HG03196 (cell line): Measurements from ENCODE around the gene GNAZ.

Experiments
- ATAC-seq: cut with Tn5 transposase; IDR thresholded peaks from one replicate; pipeline ENCODE4 v1.9.1; 2021; ENCODE audit not compliant: unreplicated experiment

Gene GNAZ

DNA sequence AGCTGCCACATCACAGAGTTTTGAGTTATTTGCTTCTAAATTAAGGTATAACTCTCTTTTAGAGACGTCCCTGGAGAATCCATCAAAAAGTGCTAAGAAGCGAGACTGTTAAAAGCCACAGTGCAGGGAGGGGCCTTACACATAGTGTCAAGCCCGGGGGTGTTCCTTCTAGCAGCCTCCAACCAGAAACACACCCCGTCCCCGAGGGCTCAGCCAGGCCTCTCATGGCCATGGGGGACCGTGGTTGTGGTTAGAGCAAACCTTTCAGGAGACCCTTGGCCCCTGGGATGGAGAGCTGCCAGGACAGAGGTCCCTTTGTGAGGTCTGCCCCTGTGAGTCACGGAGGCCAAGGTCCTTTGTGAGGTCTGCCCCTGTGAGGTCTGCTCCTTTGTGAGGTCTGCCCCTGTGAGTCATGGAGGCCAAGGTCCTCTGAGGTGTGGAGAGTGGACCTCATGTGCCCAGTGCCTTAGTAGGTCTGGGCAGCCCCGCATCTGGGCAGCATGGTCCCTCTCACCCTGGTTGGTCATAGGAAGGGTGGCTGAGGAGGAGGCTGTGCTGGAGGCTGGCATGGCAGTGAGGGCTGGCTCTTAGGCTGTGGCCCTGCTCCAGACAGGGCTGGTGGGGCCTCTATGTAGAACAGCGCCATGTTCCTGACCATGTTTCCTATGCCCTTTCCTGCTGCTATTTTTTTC lies 5.4 kb downstream of the GNAZ start:
- no peak for ATAC-seq

DNA sequence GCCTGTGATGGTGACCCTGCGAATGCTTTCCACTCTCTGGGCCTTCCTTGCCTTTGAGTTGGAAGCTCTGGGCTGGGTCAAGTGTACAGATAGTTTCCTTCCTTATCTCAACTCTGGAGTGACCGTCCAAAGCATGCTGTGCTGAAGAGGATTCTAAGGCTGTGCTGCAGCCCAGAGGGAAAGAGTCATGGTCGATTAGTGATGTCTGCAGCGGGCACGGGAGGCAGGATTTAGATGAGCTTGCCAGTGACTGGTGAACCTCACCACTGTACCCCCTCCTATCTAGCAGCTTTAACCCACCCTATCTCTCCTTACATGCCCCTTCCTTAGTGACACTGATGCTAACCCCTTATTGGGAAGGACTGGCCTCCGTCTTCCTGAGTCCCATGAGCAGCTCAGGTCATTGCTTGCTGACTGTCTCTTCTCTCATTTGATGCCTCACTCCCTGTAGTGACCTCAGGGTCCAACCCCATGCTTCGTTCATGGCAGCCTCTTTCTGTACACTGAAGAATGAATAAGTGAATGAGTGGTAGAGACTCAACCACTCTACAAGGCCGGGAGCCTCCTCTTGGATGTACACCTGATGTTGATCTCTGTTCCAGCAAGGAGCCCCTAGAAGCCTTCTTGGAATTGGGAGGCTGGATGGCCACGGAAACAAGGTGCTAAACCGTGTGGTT lies 6.7 kb downstream of the GNAZ start:
- ATAC-seq: no peak

DNA sequence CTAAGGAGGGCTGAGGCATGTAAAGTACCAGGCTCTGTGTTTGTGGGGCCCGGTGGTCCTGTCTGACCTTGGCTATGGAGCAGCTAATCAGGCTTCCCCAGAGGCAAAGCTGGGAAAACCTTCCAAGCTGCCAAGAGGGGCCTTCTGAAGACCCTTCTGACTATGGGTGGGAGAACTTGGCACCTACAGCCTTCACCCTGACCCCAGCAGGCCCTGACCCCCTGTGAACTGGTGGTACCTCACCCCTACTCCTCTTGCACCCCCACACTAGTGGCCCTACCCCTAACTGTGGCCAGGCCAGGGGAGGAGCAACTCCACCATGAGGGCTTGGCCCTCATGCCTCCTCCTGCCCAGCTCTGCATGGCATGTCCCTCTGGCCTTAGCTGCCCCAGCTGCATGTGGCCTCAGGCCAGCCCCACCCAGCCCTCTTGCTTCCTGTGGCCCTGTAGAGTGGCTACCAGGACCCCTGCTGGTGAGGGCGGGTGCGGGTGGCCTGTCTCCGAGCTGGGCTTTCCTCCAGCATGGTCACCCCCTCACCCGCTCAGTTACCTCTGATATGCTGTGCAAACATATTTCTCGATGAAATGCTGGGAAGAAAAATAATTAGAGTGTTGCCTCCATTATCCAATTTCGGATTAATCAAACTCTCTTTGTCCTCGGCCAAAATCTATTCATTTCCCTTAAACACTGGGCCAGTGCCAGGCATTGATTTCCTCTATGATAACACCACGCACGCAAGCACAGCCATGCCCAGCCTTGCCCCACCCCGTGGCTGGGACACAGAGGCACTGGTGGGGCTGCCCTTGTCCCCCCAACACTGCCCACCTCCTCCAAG lies 7.5 kb downstream of the GNAZ start:
- ATAC-seq: no peak

DNA sequence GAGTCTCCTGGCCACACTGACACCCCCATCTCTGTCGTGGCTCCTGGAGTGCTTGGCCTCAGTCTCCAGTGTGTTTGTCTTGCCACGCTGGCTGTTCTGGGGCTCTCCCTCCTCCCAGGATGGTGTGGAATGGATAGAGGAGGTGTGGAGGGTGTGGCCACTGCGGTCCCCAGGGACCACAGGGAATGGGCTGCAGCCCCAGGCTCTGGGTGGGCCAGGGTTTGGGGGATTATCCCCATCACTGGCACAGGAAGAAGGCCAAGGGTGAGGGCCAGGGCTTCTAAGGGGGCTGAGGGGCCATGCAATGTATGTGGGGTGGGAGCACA lies 8.1 kb downstream of the GNAZ start:
- no peak for ATAC-seq

DNA sequence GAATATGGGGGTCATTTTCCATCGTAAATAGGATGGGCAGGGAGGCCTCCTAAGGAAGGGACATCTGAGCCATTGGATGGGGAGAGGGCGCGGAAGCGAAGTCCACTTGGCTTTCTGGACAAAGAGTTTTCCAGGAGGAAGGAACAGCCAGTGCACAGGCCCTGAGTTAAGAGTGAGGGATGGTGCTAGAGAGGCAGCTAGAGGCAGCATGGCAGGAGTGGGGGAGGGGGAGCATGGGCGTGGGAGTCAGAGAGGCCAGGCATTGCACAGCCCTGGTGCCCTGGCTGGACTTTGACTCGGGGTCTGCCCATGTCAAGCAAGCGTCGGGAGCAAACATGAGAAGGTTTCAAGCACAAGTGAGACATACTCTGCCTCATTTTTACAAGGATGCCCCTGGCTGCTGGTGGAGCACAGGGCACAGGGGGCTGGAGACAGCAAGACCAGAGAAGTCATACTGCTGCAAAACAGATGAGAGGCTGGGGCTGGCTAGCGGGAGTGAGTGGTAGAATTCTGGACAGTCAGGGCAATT lies 9.0 kb downstream of the GNAZ start:
- ATAC-seq: no peak

DNA sequence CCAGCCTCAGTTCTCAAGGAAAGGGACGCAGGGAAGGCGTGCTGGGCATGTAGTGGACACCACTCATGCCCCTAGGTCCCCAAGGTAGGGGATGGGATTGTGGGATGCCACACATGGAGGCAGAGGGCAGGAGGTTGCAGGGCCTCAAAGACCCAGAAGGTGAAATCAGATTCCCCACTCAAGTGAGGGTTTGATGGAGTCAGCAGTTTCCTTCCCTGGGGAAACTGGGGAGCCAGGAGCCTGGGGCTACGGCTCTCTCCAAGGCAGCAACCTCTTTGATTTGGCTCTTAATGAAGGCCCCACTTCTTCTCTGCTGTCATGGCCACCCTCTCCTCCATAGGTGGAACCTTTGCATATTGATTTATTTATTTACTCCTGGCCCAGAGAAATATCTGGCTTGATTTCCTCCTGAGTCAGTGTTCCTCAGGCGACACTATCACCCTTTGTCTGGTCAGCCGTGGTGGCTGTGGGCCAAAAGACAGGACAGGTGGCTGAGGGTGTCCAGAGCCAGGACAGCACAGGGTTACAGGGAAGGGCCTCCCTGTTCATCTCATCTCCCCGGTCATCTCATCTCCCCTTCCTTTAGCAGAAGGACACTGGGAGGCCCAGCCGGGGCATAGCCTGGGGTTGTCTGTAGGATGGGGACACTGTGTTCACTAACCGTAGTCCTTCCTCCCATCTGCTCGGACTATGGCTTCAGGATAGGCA lies 9.6 kb downstream of the GNAZ start:
- no peak for ATAC-seq

DNA sequence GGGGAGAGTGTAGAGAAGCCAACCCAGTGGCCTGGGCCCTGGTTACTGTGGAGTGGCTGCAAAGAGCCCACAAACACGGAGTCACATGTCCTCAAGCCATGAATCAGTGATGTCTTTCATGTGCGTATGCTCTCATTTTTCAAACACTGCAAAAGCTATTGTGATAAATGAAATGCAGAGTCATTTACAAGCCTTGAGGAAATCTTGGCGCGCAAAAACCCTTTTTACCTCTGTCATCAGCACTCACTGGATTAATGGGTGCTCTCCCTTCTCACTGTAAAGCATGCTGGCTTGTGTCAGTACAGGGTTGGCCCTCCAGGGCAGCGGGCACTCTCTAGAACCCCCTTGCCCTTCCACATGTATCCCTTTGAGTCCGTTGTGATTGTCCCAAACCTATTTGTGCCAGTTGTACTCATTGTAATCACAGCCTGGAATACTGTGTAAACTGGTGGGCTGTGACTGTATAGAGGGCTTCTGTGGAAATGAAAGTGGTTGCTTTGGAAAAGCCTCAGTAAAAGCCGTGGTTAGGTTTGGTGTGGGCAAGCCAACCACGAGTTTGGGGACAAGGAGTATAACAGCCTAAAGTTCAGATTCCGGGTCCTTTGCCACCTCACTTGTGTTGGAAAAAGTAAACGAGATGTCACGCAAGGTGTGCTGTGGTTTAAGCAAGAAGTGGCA lies 10.4 kb downstream of the GNAZ start:
- ATAC-seq: no peak

DNA sequence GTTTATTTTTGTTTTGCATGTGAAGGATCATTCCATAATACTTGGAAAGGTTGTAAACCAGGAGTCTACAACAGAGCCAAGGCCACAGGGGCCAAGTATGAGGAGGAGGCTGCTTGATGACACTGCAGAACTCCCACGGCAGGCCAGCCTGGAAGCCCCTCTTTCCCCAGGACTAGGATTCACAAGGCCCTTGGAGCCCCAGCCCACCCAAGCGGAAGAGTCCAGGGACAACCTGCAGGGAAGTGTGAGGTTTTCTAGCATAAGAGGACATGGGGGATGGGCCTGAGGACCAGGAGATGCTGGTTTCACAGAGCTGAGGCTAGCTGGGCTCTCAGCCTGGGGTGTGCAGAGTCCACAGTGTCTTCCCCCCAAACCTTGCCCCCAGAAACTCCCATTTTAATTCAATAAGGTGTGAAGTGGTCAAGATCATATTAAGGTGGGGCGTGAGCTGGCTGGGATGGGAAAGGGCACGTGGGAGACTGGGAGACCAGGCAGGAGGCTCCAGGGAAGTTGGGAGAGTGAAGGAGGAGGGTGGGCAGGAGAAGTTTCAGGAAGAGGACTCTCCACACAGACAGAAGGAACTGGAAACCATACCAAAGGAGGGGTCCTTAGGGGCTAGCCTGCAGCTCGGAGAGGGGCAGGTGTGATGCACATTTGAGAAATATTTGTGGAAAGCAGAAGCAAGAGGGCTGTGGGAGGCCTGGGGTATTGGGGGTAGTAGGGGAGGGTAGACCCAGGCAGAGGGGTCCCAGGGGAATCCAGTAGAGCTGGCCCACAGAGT lies 12.4 kb downstream of the GNAZ start:
- ATAC-seq: no peak

DNA sequence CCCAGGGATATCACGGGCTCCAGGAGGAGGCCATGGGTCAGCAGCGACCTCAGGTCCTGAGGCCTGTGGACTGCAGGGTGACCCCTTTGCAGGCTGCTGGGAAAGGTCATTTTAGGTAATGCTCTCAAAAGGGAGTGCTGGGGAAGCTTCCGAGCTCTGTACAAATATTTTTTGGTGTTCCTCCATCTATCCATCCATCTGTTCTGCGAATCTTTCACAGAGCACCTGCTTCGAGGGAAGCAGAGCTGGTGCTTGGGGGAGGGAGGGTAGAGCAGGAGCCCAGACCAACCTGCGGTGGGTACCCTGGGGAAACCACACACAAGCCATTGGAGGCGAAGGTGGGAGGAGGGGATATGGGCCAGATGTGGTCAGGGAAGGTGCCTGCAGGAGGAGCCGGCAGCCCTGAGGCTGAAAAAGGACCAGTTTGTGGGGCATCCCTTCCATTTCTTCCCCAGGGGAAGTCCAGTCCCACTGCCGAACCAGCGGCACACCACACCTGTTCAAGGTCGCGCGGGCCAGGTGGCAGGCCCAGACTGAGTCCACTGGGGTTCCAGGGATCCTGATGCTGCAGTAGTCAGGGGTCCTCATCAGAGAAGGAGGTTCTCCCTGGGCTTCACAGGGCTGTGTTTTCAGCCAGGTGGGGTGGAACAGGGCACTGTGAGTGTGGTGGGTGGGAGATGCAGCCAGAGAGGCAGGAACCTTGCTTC lies 13.1 kb downstream of the GNAZ start:
- no peak for ATAC-seq

DNA sequence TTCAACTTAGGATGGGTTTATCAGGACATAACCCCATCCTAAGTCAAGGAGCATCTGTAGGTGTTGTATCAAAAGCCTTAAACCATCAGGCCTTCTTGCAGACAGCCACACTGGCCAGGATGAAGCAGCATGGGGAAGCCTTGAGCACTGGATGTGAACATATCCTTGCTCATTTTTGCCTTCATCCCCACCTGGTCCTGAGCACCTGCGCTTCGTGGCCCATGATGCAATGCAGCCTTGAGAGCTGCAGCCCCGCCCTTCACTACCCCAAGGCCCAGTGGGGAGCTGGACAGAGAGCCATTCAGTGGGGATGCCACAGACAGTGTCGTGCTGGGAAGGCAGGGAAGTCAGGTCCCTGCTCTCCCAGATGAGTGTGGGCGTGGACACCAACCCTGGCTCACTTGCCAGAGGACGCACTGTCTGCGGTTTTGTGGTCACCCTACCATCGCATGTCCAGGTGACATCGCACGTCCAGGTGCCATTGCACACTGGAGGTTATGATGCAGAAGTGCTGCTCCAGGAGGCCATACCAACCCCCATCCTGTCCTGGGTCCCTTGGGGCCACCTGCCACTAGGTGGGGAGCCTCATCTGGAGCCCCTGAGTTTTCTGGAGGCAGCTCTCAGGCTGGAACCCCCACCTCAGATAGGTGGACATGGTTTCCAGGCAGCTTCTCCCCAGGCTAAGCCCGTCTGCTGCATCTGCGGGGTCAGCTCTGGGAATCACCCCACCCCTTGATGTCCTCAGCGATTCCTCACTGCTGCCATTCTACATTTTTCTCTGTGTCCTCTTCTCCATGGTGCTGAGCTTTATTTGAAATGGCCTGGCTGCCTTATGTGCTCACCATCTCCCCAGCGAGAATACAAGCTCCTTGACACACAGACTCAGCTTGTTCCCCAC lies 14.4 kb downstream of the GNAZ start:
- ATAC-seq: no peak

DNA sequence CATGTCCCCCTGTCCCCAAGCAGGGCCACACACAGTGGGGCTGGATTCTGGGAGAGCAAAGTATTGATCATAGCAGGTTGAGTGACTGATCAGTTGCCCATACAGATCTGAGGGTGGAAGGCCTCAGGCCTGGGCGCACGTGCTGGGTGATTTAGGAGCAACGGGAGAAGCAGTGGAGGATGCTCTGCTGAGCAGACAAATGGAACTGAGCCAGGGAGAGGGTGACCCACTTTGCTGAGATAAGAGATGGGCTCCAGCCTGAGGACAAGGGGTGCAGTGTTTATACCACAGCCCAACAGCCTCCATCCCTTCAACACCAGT lies 15.0 kb downstream of the GNAZ start:
- no peak for ATAC-seq

DNA sequence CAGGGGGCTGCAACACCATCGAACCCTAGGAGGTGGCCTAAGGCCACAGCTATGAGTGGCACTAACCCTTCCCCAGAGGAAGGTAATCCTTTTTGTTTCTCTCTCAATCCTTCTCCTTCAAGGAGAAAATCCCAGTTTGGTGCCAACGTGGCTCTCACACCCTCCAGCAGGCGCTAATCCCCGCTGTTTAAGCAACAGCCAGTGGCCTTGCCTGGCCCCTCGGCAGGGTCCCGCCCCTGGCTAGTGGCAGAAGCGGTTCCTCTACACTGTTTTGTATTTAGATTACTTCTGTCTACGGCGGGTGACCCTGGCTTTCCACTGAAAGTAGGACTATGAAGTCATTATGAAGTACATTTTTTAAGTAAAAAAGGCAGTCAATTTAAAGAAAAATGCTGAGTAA lies 15.5 kb downstream of the GNAZ start:
- ATAC-seq: no peak

DNA sequence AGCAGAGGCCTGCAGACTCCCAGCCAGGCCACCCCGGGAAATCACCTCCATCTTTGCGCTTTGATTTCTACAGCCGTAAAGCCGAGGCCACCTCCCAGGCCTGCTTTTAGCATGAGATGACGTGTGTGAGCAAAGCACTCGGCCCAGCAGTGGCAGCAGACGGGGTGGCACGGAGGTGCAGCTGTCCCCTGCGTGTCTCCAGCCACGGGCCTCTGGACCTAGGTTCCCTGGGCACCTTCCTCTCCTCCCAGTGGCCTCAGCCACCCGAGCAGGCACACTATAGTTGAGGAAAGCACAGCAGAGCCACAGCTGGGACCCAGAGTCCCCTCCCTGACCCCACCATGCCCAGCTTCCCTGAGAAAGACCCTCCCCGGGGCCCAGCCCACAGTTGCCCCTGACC lies 15.9 kb downstream of the GNAZ start:
- ATAC-seq: no peak

DNA sequence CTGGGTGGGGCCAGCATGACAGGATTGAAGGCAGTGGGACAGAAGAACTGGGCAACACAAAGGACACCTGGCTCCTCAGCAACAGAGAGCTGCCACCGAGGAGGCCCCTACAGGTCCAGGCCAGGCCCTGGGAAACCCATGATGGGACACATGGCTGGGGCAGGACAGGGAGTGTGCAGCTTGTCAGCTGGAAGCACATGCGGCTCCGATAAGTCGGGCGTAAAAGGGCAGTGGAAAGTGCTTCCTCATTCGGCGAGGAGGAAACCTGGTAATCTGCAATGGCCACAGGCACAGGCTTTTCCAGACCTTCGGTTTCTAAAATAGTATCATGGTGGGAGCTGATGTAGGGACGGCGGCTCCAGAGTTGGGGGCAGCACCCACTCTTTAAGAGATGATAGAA lies 16.5 kb downstream of the GNAZ start:
- no peak for ATAC-seq

DNA sequence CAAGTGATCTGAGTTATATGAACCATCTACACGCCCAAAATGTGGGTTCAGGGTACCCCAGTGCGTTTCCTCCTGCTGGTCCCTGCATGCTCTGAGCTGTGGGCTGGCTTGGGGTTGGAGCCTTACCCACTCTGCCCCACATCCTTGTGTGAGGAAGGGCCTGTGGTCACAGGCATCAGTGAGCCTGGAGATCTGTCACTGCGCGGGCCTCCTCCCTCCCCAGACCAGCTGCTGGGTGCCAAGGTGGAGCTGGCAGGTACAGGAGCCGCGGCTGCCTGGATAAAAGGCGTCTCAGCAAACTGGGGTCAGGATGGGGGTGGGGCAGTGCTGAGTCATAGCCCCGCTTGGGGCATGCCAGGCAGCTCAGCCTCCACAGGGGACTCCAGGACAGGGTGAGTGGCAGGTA lies 17.9 kb downstream of the GNAZ start:
- ATAC-seq: no peak

DNA sequence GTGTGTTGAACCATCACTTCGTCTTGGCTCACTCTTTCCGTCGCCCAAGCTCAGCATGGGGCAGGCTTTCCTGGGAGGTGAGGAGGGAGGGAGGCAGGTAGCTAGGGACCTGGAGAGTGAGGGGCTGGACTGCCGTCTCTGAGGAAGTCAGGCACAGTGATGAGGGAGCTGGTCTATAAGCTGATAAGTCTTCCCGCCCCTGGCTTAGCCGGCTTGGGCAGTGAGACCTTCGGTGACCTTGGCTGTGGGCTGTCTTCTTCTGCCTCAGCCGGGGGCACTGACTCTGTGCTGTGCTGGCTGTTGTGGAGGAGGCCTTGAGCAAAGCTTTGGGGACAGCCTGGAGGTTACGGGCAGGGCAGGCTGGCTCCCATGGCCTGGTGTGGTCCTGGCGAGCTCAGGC lies 18.7 kb downstream of the GNAZ start:
- ATAC-seq: no peak

DNA sequence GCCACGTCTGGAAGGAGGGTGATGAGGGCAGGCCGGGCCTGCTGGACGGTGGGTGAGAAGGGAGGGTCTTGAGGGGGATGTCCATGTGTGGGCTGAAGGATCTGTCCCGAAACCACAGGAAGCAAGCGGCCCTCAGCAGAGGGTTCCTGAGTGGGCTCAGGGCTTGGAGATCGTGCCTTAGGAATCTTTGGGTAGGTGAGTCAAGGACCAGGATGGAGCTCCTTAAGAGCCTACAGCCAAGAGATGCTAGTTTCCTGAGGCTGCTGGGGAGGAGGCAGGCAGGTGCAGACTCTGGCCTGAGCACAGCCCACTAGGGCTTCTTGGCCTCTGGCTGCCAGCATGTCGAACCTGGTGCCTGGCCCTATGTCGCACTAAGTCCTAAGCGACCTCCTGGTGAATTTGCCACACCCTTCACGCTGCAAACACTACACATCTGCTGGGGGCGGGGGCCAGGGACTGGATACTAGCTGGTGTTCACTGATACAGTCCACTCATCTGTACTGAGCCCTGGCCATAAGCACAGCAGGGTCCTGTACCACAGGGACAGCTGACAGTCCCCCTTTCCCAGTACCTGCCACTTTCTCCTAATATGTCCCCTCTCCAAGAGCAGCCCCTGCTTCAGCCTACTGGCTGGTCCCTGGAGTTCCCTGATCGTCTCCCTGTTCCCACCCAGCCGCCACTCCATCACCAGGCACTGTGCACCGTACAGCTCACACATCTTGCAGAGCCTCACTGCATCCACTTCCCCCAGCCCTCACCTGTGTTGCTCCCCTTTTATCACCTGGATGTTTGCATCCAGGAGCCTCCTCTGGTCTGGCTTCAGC lies 19.5 kb downstream of the GNAZ start:
- no peak for ATAC-seq

DNA sequence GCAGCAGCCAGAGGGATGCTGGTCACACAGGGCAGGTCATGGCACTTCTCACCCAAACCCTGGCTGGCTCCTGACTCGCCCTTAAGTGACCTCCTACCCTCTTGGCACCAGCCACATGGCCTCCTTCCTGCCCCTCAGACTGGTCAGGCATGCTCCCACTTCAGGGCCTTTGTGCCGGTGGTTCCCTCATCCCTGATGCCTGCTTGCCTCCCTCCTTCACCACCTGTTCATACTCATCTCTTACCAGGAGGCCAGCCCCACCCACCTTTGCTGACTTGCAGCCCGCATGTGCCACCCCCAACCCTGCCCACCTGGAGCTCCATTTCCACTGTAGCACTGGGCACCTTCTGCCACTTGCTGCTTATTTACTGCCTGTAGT lies 20.1 kb downstream of the GNAZ start:
- ATAC-seq: no peak
